Lower leg skin (tissue), 4 donors: ENCODE data around the gene INAFM2. TPM values are rescaled to one million over a fixed set of nuclear protein-coding genes. Genes with fewer than 3 reads are reported as not detected.

ENCODE experiments used
- DNase-seq, 2 donors: peaks; one replicate each; pipeline ENCODE4 v3.0.0-alpha.2; 2019; ENCODE audit warnings: low spot score in 2 of 2
- H3K4me3 ChIP-seq: fragments of 200-600 bp; sonication (generic); 2 replicates; pipeline ENCODE4 v1.5.1; 2017; ENCODE audit warnings: mild to moderate bottlenecking, low read depth; ENCODE audit not compliant: poor library complexity, severe bottlenecking
- POLR2A ChIP-seq, 2 donors: fragments of 450-650 bp; IDR thresholded peaks; one replicate each; pipeline ENCODE4 v1.6.1; 2016 to 2017; ENCODE audit warnings: antibody characterized with exemption in 2 of 2, mild to moderate bottlenecking in 1 of 2, moderate library complexity in 1 of 2
- WGBS, 2 donors: methylation state at CpG; one replicate each; pipeline ENCODE4 v1.1.5; 2018; 5-methylcytosine and 5-hydroxymethylcytosine counted together
- intact Hi-C: fragments of 100-400 bp; cut with DNase I; formaldehyde crosslinking; loops from one replicate; pipeline ENCODE4 v1.15.0; 2023; ENCODE audit warnings: low total_unique reads
- total RNA-seq, 4 donors: library from RNA; depleted of rRNA; stranded (reverse); fragments of >200 nt; gene quantifications; one replicate each; pipeline ENCODE4 v1.1.0, GENCODE V29; 2016
- TF ChIP-seq, protein P1 (sequence below), 3 donors: fragments of 450-650 bp; IDR thresholded peaks; one replicate each; pipeline ENCODE4 v1.5.1; 2016; ENCODE audit warnings: antibody characterized with exemption in 3 of 3, mild to moderate bottlenecking in 3 of 3, moderate library complexity in 2 of 3

Gene INAFM2
- total RNA-seq, 4 donors from 2014 or later = 6.8 to 13.8 (median 10.0) TPM

GRCh38 chr15:40293905-40294895 is 29.3 kb upstream of the INAFM2 start:
- no peak for TF ChIP-seq POLR2A (IDR thresholded peaks at IDR 0.05)
- TF ChIP-seq, protein P1, sequence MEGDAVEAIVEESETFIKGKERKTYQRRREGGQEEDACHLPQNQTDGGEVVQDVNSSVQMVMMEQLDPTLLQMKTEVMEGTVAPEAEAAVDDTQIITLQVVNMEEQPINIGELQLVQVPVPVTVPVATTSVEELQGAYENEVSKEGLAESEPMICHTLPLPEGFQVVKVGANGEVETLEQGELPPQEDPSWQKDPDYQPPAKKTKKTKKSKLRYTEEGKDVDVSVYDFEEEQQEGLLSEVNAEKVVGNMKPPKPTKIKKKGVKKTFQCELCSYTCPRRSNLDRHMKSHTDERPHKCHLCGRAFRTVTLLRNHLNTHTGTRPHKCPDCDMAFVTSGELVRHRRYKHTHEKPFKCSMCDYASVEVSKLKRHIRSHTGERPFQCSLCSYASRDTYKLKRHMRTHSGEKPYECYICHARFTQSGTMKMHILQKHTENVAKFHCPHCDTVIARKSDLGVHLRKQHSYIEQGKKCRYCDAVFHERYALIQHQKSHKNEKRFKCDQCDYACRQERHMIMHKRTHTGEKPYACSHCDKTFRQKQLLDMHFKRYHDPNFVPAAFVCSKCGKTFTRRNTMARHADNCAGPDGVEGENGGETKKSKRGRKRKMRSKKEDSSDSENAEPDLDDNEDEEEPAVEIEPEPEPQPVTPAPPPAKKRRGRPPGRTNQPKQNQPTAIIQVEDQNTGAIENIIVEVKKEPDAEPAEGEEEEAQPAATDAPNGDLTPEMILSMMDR (IDR thresholded peaks at IDR 0.05) = no peak
- DNase-seq = no peak
- no peak overlapping the region for H3K4me3 ChIP-seq
- WGBS, 2 donors = 91% methylated on average over 18 to 19 of the region's 20 CpGs
- intact Hi-C loops = no loop called here

DNA sequence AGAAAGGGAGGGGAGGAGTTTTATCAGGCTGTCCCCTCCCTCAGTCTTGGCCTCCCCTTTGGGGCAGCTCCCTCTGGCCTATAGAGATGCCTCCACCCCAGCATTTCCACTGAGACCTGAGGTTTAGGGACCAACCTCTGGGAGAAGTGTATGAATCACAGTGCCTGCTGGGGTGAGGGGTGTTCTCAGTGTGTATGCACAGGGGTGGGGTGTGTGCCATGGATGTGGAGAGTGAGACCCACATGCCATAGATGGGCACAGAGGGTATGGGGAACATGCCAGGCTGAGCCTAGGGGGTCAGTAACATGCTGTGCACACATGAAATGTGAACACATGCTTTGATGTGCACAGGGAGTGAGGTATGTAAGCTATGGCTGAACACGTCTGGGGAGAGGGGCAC is 28.2 kb upstream of the INAFM2 start:
- H3K4me3 ChIP-seq = no peak overlapping the region
- intact Hi-C loops = no loop called here
- WGBS, 2 donors = 85% methylated on average over 1 of the region's 1 CpG
- TF ChIP-seq, protein P1 (IDR thresholded peaks at IDR 0.05) = no peak
- no peak for TF ChIP-seq POLR2A (IDR thresholded peaks at IDR 0.05)
- no peak for DNase-seq

DNA sequence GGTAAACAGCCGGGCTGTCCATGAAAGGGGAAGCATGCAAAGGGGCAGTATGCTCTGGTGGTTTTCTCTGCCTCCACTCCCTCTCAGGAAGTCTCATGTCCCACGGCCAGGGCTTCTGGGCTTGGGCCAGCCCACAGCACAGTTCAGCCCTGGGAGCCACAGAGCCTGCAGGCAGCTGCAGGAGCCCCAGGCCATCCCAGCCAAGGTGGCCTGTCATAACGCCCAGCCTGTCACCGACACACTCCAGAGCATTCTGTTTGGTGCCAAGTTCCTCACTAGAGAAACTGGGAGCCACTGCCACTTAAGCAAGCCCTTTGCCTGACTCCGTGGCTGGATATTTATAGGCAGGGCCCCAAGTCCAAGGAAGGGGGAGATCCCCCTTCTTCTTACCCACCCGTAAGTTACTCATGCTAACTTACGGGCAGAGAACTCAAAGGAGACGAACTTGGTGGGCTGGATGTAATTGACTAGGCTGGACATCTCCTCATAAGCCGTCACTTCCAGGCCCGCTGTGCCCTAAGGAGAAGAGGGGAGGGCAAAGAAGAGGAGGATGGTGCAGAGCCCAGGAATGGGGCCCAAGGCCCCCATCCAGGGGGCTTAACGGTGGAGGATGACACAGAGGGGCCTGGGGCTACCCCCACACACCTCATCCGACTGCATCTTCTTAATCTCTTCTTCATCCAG is 27.5 kb upstream of the INAFM2 start:
- TF ChIP-seq, protein P1 (IDR thresholded peaks at IDR 0.05) = no peak
- TF ChIP-seq POLR2A (IDR thresholded peaks at IDR 0.05) = no peak
- WGBS, 2 donors = 68 to 69% methylated on average over 11 to 12 of the region's 12 CpGs
- no peak for DNase-seq
- H3K4me3 ChIP-seq = no peak overlapping the region
- intact Hi-C loops = no loop called here

DNA sequence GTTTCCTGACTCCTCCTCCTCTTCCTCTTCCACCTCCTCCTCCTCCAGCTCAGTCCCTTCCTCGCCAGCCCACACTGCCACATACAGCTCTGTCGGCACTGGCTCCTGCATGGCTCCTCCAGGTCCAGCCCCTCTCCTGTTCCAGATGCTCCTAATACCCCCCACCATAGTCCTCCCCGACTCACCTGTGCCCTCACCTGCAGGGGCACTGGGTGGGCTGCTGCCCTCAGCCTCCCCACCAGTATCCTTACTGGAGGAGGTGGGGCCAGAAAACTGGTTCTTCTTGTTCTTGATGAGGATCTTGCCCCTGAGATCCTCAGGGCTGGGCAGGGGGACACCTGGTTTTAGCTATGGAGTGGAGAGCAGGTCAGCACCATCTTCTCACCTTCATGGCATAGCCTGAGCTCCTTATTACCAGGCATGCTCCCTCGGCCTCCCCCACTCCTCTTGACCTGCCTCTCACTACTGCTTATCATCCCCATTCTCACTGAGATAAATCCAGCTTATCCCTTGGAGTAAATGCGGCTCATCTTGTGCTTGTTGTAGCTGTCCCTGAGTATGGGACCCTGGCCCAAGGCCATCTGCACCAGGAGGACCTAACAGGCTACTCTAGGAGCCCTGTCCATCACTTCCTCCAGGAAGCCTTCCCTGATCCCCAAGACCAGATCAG is 26.8 kb upstream of the INAFM2 start:
- TF ChIP-seq POLR2A (IDR thresholded peaks at IDR 0.05) = no peak
- TF ChIP-seq, protein P1 (IDR thresholded peaks at IDR 0.05) = no peak
- intact Hi-C loops = no loop called here
- H3K4me3 ChIP-seq = no peak overlapping the region
- 63 to 75% methylated on average over 5 of the region's 5 CpGs for WGBS, 2 donors
- DNase-seq = no peak

GRCh38 chr15:40297356-40297755 is 26.1 kb upstream of the INAFM2 start:
- TF ChIP-seq, protein P1 (IDR thresholded peaks at IDR 0.05) = no peak
- TF ChIP-seq POLR2A (IDR thresholded peaks at IDR 0.05) = no peak
- intact Hi-C loops = no loop called here
- 94 to 96% methylated on average over 10 of the region's 10 CpGs for WGBS, 2 donors
- no peak overlapping the region for H3K4me3 ChIP-seq
- no peak for DNase-seq
